Measurements from ENCODE around the gene HES2. TPM values are rescaled to one million over a fixed set of nuclear protein-coding genes. Genes with fewer than 3 reads are reported as not detected.
"Not testable (repeated sequence)": the region's sequence is repeated elsewhere in the genome, so short reads cannot be mapped to it uniquely, and the experiment has no call there.

The HES2 gene
- polyA plus RNA-seq, 1 donor, result 0.75 TPM

GRCh38 chr1:6463120-6463412 is 43.3 kb upstream of the HES2 start:
- H3K4me3 ChIP-seq (ENCODE audit: low read length), result no peak overlapping the region
- H3K36me3 ChIP-seq (ENCODE audit: control insufficient read depth, insufficient read depth, low read length), result peaks cover 47% of the 10 kb centered on the region
- no peak overlapping the region for H3K27ac ChIP-seq (ENCODE audit: low read length)
- no peak for DNase-seq
- H3K4me1 ChIP-seq (ENCODE audit: control insufficient read depth, insufficient read depth, low read length), result peaks cover 41% of the 10 kb centered on the region
- peaks cover 19% of the 10 kb centered on the region for H3K9me3 ChIP-seq (ENCODE audit: control insufficient read depth, low read depth, low read length)
- no CpG with 5 or more reads among the region's 1 CpG for WGBS (ENCODE audit: insufficient coverage, low lambda C conversion rate)
- H3K27me3 ChIP-seq (ENCODE audit: control insufficient read depth, insufficient read depth, low read length), result peaks cover 9% of the 10 kb centered on the region

GRCh38 chr1:6462412-6463119 is 42.8 kb upstream of the HES2 start:
- no peak overlapping the region for H3K4me3 ChIP-seq (ENCODE audit: low read length)
- peaks cover 45% of the 10 kb centered on the region for H3K36me3 ChIP-seq (ENCODE audit: control insufficient read depth, insufficient read depth, low read length)
- no peak for DNase-seq
- no CpG with 5 or more reads among the region's 13 CpGs for WGBS (ENCODE audit: insufficient coverage, low lambda C conversion rate)
- H3K27ac ChIP-seq (ENCODE audit: low read length), result no peak overlapping the region
- H3K27me3 ChIP-seq (ENCODE audit: control insufficient read depth, insufficient read depth, low read length), result peaks cover 9% of the 10 kb centered on the region
- peaks cover 36% of the 10 kb centered on the region for H3K4me1 ChIP-seq (ENCODE audit: control insufficient read depth, insufficient read depth, low read length)
- peaks cover 19% of the 10 kb centered on the region for H3K9me3 ChIP-seq (ENCODE audit: control insufficient read depth, low read depth, low read length)

- no CpG with 5 or more reads among the region's 48 CpGs for WGBS (ENCODE audit: insufficient coverage, low lambda C conversion rate)
- peaks cover 48% of the 10 kb centered on the region for H3K36me3 ChIP-seq (ENCODE audit: control insufficient read depth, insufficient read depth, low read length)
- no peak for DNase-seq
- peaks cover 28% of the 10 kb centered on the region for H3K4me1 ChIP-seq (ENCODE audit: control insufficient read depth, insufficient read depth, low read length)
- no peak overlapping the region for H3K27ac ChIP-seq (ENCODE audit: low read length)
- H3K27me3 ChIP-seq (ENCODE audit: control insufficient read depth, insufficient read depth, low read length), result peaks cover 13% of the 10 kb centered on the region
- H3K9me3 ChIP-seq (ENCODE audit: control insufficient read depth, low read depth, low read length), result peaks cover 19% of the 10 kb centered on the region
- H3K4me3 ChIP-seq (ENCODE audit: low read length), result no peak overlapping the region
These were observed 42.1 kb upstream of the HES2 start for GRCh38 chr1:6461538-6462411.

DNA sequence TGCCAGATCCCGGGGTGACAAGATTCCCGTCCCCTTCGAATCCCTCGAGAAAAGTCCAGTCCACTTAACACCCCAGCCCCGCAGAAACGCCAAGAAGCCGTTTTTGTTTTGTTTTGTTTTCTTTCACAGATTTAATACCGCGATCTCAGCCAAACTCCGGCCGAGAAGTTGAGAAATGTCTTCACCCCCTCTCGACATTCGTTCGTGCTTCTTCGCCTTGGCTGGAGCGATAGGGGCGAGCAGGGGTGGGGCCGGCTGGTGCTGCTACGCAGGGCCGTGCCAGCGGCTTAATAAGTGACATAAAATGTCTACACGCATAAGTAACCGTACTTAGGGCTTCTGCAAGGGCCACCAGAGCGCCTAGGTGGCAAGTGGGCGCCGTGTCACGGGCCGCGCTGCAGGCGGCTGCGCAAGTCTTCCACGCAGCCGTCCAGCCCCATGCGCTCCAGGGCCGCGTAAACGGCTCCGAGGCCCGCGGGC is 41.4 kb upstream of the HES2 start:
- H3K4me1 ChIP-seq (ENCODE audit: control insufficient read depth, insufficient read depth, low read length), result peaks cover 28% of the 10 kb centered on the region
- peaks cover 55% of the 10 kb centered on the region for H3K36me3 ChIP-seq (ENCODE audit: control insufficient read depth, insufficient read depth, low read length)
- no peak overlapping the region for H3K4me3 ChIP-seq (ENCODE audit: low read length)
- peaks cover 19% of the 10 kb centered on the region for H3K9me3 ChIP-seq (ENCODE audit: control insufficient read depth, low read depth, low read length)
- H3K27me3 ChIP-seq (ENCODE audit: control insufficient read depth, insufficient read depth, low read length), result peaks cover 19% of the 10 kb centered on the region
- WGBS (ENCODE audit: insufficient coverage, low lambda C conversion rate), result no CpG with 5 or more reads among the region's 40 CpGs
- DNase-seq, result no peak
- no peak overlapping the region for H3K27ac ChIP-seq (ENCODE audit: low read length)

DNA sequence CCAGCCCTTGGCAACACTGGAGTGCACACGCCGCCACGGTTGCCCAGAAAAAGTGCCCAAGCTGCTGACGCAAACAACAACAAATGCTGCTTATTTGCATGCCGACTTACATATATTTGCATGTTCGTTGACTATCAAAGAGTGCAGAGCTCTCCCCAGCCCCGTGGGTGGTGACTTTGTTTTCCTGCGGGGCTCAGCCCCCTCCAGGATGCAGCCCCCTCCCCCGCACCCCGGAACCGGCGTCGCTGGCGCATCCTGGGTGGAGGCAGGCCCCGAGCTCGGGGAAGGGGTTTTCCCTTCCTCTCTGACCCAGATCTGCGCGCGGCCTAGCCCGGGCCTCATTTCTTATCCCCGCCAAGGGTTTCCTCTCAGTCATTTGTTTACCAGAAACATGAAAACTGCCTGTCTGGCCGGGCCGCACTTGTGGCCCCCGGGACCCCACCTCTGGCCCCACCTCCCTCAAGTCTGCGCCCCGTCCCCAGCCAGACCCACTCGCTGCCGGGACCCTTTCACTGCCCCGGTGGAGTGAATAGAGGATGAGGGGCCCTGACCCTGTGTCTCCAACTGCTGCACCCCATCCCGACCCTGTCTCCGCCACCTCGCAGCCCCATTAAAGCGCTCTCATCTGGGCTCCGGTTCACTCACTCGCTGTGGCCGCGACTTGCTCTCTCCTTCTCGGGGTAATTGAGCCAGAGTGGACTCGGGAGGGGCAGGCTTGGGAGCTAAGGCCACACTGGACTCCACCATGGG is 40.8 kb upstream of the HES2 start:
- peaks cover 59% of the 10 kb centered on the region for H3K36me3 ChIP-seq (ENCODE audit: control insufficient read depth, insufficient read depth, low read length)
- WGBS (ENCODE audit: insufficient coverage, low lambda C conversion rate), result no CpG with 5 or more reads among the region's 39 CpGs
- H3K4me3 ChIP-seq (ENCODE audit: low read length), result no peak overlapping the region
- H3K4me1 ChIP-seq (ENCODE audit: control insufficient read depth, insufficient read depth, low read length), result peaks cover 25% of the 10 kb centered on the region
- peaks cover 23% of the 10 kb centered on the region for H3K27me3 ChIP-seq (ENCODE audit: control insufficient read depth, insufficient read depth, low read length)
- no peak overlapping the region for H3K27ac ChIP-seq (ENCODE audit: low read length)
- DNase-seq, result no peak
- H3K9me3 ChIP-seq (ENCODE audit: control insufficient read depth, low read depth, low read length), result peaks cover 22% of the 10 kb centered on the region

DNA sequence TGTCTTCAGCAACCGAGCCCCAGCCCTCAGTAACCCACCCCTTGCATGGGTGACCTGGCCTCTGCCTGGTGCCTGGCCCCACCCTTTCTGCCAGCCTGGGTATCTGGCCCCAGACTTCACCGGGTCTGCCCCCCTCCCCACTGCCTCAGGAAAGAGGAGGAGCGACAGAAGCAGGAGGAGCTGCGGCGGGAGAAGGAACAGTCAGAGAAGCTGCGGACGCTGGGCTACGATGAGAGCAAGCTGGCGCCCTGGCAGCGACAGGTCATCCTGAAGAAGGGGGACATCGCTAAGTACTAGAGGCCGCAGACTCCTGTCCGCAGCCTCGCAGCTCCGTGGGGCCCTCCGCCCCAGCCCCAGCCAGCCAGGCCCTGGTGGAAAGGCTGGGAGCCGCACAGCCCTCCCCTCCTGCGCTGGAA is 40.1 kb upstream of the HES2 start:
- H3K27ac ChIP-seq (ENCODE audit: low read length), result no peak overlapping the region
- peaks cover 24% of the 10 kb centered on the region for H3K9me3 ChIP-seq (ENCODE audit: control insufficient read depth, low read depth, low read length)
- no peak for DNase-seq
- H3K36me3 ChIP-seq (ENCODE audit: control insufficient read depth, insufficient read depth, low read length), result peaks cover 60% of the 10 kb centered on the region
- peaks cover 19% of the 10 kb centered on the region for H3K4me1 ChIP-seq (ENCODE audit: control insufficient read depth, insufficient read depth, low read length)
- H3K27me3 ChIP-seq (ENCODE audit: control insufficient read depth, insufficient read depth, low read length), result peaks cover 25% of the 10 kb centered on the region
- WGBS (ENCODE audit: insufficient coverage, low lambda C conversion rate), result no CpG with 5 or more reads among the region's 18 CpGs
- no peak overlapping the region for H3K4me3 ChIP-seq (ENCODE audit: low read length)

DNA sequence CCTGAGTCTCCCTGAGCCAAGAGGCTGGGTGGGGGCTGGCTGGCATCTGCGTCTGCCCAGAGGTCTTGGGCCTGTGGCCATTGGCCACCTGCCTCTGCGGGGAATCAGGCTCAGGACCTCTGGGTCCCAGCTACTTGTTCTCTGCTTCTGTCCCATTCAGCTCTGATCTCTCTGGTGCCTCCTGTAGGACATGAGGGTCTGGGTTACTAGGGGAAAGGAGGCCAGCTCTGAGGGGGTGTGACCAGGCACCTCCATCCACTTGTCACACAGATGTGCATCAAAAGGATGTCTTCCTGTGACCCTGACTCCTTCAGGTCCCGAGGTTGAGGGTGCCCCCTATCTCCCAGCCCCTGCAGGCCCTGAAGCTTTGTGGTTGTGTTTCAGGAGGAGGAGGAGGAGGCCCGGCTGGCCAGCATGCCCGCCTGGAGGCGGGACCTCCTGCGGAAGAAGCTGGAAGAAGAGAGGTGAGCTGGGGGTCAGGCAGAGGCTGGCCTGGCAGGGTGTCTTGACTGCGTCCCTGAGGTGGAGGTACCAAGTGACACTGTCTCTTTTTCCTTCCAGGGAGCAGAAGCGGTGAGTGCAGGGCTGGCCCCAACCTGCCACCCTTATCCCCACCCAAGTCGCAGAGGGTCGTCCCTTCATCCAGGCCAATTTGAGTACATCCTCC is 37.2 kb upstream of the HES2 start:
- no peak for DNase-seq
- Histone ChIP-seq H3K4me3 (ENCODE audit: low read length) (no peak overlapping the region), H3K36me3 (ENCODE audit: control insufficient read depth, insufficient read depth, low read length) (peaks cover 54% of the 10 kb centered on the region), H3K27me3 (ENCODE audit: control insufficient read depth, insufficient read depth, low read length) (peaks cover 42% of the 10 kb centered on the region), H3K27ac (ENCODE audit: low read length) (no peak overlapping the region), H3K9me3 (ENCODE audit: control insufficient read depth, low read depth, low read length) (peaks cover 32% of the 10 kb centered on the region), H3K4me1 (ENCODE audit: control insufficient read depth, insufficient read depth, low read length) (peaks cover 20% of the 10 kb centered on the region)
- no CpG with 5 or more reads among the region's 11 CpGs for WGBS (ENCODE audit: insufficient coverage, low lambda C conversion rate)

GRCh38 chr1:6455752-6456520 is 36.2 kb upstream of the HES2 start:
- H3K36me3 ChIP-seq (ENCODE audit: control insufficient read depth, insufficient read depth, low read length), result peaks cover 48% of the 10 kb centered on the region
- H3K27ac ChIP-seq (ENCODE audit: low read length); DNase-seq; H3K4me3 ChIP-seq (ENCODE audit: low read length): not testable (repeated sequence)
- no CpG with 5 or more reads among the region's 58 CpGs for WGBS (ENCODE audit: insufficient coverage, low lambda C conversion rate)
- peaks cover 27% of the 10 kb centered on the region for H3K9me3 ChIP-seq (ENCODE audit: control insufficient read depth, low read depth, low read length)
- peaks cover 25% of the 10 kb centered on the region for H3K4me1 ChIP-seq (ENCODE audit: control insufficient read depth, insufficient read depth, low read length)
- H3K27me3 ChIP-seq (ENCODE audit: control insufficient read depth, insufficient read depth, low read length), result peaks cover 40% of the 10 kb centered on the region

GRCh38 chr1:6454856-6455751 is 35.4 kb upstream of the HES2 start:
- WGBS (ENCODE audit: insufficient coverage, low lambda C conversion rate), result no CpG with 5 or more reads among the region's 115 CpGs
- no peak overlapping the region for H3K27ac ChIP-seq (ENCODE audit: low read length)
- peaks cover 42% of the 10 kb centered on the region for H3K27me3 ChIP-seq (ENCODE audit: control insufficient read depth, insufficient read depth, low read length)
- H3K4me1 ChIP-seq (ENCODE audit: control insufficient read depth, insufficient read depth, low read length), result peaks cover 18% of the 10 kb centered on the region
- H3K4me3 ChIP-seq (ENCODE audit: low read length), result no peak overlapping the region
- no peak for DNase-seq
- peaks cover 21% of the 10 kb centered on the region for H3K9me3 ChIP-seq (ENCODE audit: control insufficient read depth, low read depth, low read length)
- peaks cover 39% of the 10 kb centered on the region for H3K36me3 ChIP-seq (ENCODE audit: control insufficient read depth, insufficient read depth, low read length)
